Measurements from ENCODE around the gene PTPN12. TPM values are rescaled to one million over a fixed set of nuclear protein-coding genes. Genes with fewer than 3 reads are reported as not detected.
"Not testable (repeated sequence)": the region's sequence is repeated elsewhere in the genome, so short reads cannot be mapped to it uniquely, and the experiment has no call there.

Gene PTPN12
- total RNA-seq, 1 donor from 2014 or later: 166 TPM

DNA sequence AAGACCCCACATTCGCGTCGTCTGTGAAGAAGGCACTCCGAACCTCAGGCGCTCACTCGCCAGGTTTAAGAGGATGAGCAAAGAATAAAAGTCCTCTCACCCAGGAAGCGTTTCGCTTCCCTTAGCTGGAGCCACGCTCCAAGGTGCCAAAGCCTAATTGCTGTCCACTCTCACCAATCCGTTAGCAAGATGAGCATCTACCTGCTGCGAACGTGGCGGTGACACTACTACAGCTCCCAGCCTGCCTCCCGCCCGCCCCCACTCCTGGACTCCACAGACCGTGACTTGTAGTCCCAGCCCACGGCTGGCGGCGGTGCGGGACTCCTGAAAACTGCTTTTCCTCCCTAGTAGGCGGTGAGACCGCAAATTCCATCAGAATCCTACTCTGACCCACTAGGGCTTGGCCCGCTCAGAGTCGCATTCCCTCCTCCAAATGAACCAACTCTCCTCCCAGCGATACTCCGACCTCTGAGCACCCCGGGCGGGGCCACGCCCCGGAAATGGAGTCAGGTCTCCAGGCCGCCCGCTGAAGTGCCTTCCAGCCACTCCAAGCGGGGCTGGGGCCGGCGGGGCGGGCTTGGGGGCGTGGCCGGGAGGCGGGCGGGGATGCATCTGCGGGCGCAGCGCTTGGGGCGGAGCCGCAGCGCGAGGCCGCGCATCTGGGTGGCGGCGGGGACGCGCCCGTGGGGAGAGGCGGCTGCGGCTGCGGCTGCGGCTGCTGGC lies 521 bp upstream of the PTPN12 start:
- intact Hi-C loops (cut with DNase I): no loop called here
- ATAC-seq: peak; percentile 96

DNA sequence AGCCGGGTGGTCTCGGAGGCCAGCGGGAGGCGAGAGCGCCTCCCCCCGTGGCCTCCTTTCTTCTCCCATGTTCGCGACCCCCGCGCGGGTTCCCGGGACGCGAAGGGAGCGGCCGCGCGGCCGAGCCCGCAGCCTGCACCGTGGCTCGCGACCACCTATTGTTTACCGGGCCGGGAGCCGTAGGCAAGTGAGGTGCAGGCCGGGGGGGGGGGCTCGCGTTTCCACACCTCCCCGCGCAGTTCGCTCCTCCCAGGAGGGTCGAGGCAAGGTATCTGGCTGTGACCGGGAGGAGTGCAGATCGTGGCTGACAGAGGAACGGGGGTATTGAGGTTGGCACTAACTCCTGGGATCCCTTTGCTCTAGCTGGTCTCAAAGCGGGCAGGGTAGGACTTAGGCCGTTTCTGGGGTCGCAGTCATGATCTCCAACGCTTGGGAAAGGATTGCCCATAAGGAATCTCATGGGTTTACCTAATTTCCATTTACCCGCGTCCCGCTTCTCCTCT lies 734 bp downstream of the PTPN12 start:
- intact Hi-C loops (cut with DNase I): no loop called here
- peak; percentile 2 for ATAC-seq
- no peak for DNase-seq (ENCODE audit: low spot score)

More for the DNA sequence above, 521 bp upstream of the PTPN12 start:
- peak; percentile 99 for DNase-seq (ENCODE audit: low spot score)

DNA sequence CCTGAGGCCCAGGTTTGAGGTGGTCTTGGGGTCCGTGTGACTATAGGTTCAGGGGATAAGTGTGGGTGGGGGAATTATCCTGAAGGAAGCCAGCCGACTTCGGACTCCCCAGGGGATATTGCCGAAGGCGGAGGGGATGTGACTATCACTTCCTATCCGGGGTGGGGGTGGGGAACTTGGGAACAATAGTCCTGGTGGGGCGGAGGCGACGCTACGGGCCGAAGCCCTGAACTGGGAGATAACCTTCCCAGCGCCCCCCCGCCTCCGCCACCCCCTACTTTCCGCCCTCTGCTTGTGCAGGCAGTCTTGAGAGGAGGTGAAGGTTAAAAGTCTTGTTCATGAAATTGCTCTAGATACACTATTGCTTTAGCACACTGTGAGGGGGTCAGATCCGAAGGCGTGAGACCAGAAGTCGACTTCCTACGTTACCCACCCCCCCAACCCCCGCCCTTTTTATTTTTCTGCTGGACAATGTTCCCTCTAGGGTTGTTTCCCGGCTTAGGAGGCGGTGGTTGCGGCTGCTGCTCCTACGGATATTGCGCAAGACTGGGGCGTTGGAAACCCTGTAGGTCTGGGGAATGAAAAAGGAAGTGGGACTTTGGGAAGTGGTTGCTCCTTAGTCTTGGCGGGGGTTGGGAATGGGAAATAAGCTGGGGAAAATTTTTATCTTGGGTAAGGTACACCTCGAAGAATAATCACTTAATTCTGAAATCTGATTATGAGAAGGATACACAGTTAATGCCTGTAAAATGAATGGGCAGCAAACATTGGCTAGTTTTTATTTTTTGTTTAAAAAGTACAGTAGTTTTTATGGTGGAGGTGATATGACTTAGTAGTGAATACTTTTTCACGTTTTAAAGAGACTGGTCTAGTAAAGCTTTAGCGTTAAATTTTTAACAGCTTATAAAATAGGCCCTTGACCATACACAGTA lies 1.5 kb downstream of the PTPN12 start:
- ATAC-seq: peak; percentile 80
- intact Hi-C loops (cut with DNase I): no loop called here
- peak; percentile 91 for DNase-seq (ENCODE audit: low spot score)

DNA sequence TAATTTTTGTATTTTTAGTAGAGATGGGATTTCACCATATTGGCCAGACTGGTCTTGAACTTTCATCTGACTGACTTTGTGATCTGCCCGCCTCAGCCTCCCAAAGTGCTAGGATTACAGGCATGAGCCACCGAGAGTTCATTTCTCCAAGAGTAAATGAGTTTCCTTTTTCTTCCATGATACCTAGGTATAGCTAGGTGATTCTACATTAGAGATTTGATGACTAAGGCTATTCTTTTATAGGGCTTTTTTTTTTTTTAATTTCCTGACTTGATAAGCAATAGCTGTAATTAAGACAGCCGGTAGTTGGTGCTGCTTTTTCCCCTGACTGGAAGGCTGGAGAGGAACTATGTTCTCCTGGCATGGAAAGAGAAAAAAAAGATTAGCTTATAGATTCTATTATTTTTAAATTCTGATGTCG lies 3.3 kb downstream of the PTPN12 start:
- intact Hi-C loops (cut with DNase I): no loop called here
- DNase-seq (ENCODE audit: low spot score): no peak
- ATAC-seq: no peak

DNA sequence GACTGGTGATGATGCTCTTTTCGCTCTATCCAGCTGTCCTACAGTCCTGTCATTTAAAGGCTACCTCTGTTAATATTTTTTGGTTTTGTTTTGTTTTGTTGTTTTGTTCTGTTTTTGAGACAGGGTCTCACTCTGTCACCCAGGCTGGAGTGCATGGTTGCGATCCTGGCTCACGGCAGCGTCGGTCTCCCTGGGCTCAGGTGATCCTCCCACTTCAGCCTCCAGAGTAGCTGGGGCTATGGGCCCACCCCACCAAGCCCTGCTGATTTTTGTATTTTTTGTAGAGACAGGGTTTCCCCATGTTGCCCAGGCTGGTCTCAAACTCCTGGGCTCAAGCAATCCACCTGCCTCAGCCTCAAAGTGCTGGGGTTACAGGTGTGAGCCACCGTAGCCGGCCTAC lies 3.9 kb downstream of the PTPN12 start:
- intact Hi-C loops (cut with DNase I); DNase-seq (ENCODE audit: low spot score); ATAC-seq: not testable (repeated sequence)

DNA sequence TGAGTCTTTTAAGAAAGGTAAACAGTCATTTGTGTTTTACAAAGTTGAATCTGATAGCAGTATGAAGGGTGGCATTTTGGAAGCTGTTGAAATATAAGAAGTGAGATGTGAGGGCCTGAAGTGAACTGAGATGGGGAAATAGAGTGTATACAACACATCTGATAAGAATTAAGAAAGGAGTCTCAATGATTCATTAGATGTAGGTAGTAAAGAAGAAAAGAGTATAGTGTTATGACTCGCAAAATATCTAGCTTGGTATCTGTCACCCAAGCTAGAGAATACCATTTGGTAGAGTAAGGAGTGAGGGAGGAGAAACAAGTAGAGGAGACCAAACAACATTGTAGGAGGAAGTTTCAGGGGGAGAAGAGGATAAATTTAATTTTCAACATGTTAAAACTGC lies 5.3 kb downstream of the PTPN12 start:
- intact Hi-C loops (cut with DNase I): no loop called here
- ATAC-seq (no peak), DNase-seq (ENCODE audit: low spot score) (no peak)

DNA sequence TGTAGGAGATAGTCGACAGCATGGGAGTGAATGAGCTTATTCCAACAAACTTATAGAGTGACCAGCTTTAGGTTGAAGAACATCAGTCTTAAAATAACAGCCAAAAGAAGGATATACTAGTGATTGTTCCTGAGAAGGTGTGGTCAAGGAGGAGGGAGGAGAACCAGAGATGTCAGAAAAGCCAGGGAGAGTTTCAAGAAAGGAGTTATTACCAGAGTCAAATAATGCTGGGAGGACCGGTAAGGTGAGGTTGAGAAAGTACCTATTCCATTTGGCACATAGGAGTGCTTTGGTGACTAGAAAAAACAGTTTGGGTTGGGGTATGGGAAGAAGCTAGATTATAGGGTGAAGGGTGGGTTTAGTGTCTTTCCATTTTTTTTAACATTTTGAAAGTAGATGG lies 5.8 kb downstream of the PTPN12 start:
- intact Hi-C loops (cut with DNase I): no loop called here
- no peak for ATAC-seq
- no peak for DNase-seq (ENCODE audit: low spot score)

DNA sequence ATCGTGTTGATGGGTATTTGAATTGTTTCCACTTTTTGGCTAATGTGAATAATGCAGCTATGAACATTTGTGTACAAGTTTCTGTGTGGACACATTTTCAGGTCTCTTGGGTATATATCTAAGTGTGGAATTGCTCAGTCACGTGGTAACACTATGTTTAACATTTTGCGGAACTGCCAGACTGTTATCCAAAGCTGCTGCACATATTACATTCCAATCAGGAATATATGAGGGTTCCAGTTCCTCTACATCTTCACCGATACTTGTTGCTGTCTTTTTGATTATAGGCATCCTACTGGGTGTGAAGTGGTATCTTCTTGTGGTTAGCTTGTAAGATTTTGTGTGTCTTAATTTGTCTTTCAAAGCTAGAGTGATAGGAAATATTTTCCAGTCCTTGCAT lies 6.8 kb downstream of the PTPN12 start:
- no peak for ATAC-seq
- intact Hi-C loops (cut with DNase I): no loop called here

DNA sequence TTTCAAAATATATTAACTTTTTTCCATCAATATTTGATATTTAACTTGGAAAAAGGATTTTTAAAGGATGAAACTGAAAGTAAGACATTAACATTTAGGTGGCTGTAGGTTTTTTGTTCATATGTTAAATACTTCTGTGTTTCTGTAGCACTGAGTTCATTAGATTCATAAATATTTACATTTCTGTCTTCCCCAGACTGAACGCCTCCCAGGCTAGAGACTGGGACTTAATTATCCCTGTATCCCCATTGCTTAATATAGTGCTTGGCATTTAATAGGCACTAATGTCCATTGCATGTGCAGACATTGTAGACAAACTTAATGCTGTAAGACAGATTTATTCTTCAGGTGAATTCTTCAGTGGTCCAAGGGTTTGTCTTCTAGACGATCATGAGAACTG lies 7.4 kb downstream of the PTPN12 start:
- intact Hi-C loops (cut with DNase I): no loop called here

More for the DNA sequence above, 6.8 kb downstream of the PTPN12 start:
- DNase-seq (ENCODE audit: low spot score): no peak

DNA sequence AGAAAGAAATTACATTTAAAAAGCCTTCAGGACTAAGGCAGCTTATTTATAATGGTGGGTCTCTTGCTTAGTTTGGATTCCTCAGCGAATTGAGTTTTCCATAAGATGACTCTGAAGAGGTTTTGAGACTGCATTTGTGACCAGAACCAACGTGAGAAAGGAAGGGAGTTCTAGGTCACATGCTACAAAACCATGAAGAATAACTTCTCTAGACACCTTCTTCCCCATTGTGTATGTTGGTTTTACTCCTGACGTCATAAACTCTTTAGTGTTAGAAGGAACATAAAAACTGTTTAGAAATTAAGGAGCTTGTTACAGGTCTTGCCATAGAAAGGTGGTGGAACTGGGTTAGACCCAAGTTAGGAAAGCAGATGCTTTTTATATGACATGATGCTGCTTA lies 11.1 kb downstream of the PTPN12 start:
- no peak for DNase-seq (ENCODE audit: low spot score)
- ATAC-seq: no peak
- intact Hi-C loops (cut with DNase I): no loop called here

More for the DNA sequence above, 7.4 kb downstream of the PTPN12 start:
- ATAC-seq (no peak), DNase-seq (ENCODE audit: low spot score) (no peak)

DNA sequence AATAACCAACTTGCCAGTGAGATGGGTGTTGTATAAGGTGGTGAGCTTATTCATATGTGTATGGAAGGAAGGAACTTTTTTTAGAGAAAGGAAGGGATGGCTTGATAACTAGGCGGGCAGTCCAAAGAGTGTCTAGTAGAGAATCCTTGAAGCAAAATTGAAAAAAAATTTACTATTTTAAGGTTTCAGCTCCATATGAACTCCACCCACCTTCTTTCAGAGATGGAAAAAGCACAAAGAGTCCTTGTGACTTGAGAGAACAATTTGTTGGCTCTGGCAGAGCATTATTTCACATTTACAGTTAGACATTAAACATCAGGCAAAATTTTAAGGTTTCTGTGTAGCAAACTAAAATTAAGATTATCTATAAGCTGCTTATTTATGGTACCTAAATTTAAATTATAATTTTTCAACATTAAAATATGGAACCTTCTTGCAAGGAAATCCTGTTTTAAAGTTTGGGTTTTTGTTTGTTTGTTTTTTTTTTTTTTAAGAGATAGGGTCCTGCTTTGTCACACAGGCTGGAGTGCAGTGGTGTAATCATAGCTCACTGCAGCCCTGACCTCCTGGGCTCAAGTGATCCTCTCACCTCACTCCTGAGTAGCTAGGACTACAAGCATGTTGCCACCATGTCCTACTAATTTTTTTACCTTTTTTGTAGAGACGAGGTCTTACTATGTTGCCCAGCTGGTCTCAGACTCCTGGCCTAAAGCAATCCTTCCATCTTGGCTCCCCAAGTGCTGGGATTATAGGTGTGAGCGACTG lies 12.2 kb downstream of the PTPN12 start:
- no peak for DNase-seq (ENCODE audit: low spot score)
- intact Hi-C loops (cut with DNase I): no loop called here
- ATAC-seq: peak; percentile 45

DNA sequence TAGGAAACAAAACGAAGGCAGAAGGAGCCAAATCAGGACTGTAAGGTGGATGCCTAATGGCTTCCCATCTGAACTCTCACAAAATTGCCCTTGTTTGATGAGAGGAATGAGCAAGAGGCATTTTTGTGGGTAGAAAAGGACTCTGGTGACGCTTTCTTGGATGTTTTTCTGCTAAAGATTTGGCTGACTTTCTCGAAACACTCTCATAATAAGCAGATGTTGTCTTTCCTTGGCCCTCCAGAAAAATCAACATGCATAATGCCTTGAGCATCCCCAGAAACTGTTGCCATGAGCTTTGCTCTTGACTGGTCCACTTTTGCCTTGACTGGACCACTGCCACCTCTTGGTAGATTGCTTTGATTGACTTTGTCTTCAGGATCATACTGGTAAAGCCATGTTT lies 13.5 kb downstream of the PTPN12 start:
- DNase-seq (ENCODE audit: low spot score) (no peak), ATAC-seq (peak; percentile 36)
- intact Hi-C loops (cut with DNase I): no loop called here

DNA sequence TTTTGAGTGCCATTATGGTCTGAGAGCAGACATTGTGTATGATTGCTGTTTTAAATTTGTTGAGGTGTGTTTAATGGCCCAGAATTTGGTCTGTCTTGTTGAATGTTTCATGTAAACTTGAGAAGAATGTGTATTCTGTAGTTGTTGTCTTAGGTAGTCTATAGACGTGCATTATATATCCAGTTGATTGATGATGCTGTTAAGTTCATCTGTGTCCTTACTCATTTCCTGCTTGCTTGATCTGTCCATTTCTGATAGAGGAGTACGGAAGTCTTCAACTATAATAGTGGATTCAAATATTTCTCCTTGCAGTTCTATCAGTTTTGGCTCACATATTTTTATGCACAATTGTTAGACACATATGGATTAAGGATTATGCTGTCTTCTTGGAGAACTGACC lies 16.0 kb downstream of the PTPN12 start:
- no peak for ATAC-seq
- no peak for DNase-seq (ENCODE audit: low spot score)
- intact Hi-C loops (cut with DNase I): no loop called here

DNA sequence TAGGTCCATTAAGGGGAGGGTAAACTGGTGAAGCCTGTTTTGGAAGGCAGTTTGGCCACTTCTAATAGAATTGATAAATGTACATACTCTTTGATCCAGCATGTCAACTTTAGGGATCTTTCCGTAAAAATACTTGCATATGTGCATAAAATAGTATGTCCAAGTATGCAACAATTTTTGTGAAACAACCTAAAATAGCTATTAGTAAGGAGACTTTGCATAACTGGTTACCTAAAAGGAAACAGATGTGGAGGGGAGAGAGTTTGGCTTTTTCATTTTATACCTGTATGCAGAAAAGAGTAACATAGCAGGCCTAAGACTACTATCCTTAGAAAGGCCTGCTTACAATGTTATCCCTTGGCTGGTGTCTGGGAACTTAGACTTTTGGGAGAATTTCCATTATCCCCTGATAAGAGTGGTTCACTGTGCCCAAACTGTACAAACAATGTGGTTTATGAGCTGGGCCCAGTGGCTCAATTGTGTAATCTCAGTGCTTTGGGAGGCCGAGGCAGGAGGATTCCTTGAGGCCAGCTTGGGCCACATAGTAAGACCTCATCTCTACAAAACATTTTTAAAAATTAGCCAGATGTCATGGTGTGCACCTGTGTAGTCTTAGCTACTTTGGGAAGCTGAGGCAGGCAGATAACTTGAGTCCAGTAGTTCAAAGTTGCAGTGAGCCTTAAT lies 21.3 kb downstream of the PTPN12 start:
- intact Hi-C loops (cut with DNase I): no loop called here
- ATAC-seq (no peak), DNase-seq (ENCODE audit: low spot score) (no peak)

DNA sequence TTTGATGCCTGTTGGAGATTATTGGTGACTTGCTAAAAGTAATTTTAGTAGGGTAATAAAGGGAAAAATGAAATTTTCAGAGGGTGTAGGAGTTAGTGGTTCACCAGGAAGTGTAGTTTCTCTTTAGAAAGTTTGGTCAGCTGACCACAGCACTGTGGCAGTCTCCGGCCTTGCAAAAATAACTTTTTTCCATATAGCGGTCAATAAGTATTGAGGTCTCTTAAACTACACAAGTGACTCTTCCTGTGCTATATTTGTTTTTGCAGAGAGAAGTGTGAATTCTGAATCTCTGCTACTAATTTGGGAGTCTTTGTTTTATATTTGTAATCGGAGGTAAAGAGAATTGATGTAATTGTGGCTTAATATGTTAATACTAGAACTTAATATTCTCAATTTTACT lies 24.3 kb downstream of the PTPN12 start:
- DNase-seq (ENCODE audit: low spot score) (no peak), ATAC-seq (no peak)
- intact Hi-C loops (cut with DNase I): no loop called here

DNA sequence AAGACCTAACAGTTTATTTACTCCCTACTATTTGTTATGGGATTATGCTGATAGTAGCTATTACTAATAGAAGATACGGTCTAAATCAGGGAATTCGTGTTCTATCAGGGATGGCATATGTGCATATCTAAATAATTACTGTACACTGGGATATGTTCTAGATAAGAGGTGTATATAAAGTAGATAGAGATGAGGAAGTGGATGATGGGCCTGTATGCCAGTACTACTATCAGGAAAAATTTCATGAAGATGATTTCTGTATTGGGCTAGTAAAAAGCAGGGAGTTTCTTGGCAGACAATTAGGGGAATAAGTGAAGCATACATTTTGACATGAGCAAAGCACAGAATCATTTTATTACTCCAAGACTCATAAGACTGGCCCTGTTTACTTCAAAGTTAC lies 26.2 kb downstream of the PTPN12 start:
- ATAC-seq (no peak), DNase-seq (ENCODE audit: low spot score) (no peak)
- intact Hi-C loops (cut with DNase I): no loop called here

DNA sequence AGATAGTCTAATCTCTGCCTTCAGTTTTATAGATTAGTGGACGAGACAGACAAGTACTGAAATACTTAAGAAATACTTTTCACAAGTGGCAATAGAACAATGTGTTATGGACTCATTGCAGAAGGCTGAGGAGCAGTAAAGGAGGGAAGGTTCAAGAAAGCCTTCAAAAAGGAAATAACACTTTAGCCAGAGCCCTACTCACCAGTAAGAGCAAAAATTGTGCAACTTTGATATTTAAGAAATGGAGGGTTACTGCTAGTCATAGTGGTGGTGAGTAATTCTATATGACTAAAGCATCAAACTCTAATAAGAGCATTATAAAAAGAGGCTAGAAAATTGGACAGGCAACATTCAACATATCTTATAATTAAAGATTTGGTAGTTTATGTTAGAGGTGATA lies 28.8 kb downstream of the PTPN12 start:
- DNase-seq (ENCODE audit: low spot score) (no peak), ATAC-seq (no peak)
- intact Hi-C loops (cut with DNase I): no loop called here

DNA sequence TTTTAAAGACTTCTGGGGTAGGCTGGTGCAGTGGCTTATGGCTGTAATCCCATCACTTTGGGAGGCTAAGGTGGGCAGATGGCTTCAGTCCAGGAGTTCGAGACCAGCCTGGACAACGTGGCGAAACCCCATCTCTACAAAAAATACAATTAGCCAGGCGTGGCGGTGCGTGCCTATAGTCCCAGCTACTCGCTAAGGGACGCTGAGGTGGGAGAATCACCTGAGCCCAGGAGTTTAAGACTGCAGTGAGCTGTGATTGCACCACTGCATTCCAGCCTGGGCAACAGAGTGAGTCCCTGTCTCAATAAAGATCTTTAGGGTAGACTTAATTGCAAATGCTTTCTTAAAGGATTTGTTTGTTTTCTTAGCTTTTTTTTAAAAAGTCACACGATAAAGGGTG lies 29.3 kb downstream of the PTPN12 start:
- ATAC-seq (no peak), DNase-seq (ENCODE audit: low spot score) (no peak)
- intact Hi-C loops (cut with DNase I): no loop called here

Measured in sciatic nerve (tissue), 2 donors.